DND-41 (cell line): ENCODE results near the gene AKAP13.

Source experiments
- CTCF ChIP-seq: IDR thresholded peaks from 2 replicates; pipeline ENCODE4 v1.5.1; 2012; ENCODE audit warnings: borderline replicate concordance, low read length, moderate library complexity, mild to moderate bottlenecking; ENCODE audit not compliant: poor library complexity, severe bottlenecking; ENCODE audit errors: extremely low read depth
- EZH2 ChIP-seq: IDR thresholded peaks from 3 replicates; pipeline ENCODE4 v1.6.1; 2012; ENCODE audit warnings: borderline replicate concordance, low read depth, mild to moderate bottlenecking, moderate library complexity, low read length, inconsistent platforms; ENCODE audit not compliant: severe bottlenecking

- no peak for TF ChIP-seq EZH2
- no peak for TF ChIP-seq CTCF
These were observed 371.7 kb downstream of the AKAP13 start for GRCh38 chr15:85752124-85752475.
